MCF 10A (cell line): ENCODE measurements around the gene RPTOR. TPM values are rescaled to one million over a fixed set of nuclear protein-coding genes. Genes with fewer than 3 reads are reported as not detected.

Experiments used
- BruUV-seq: library from RNA; stranded (reverse); fragments of 400-500 nt; replicated peaks from 2 replicates; lab custom pipeline; 2021; lab: Mats Ljungman, UMichigan
- CTCF ChIA-PET: fragments of 300-600 bp; sonication (Branson Sonifier 250); formaldehyde crosslinking; extraction: SDS; loops from one replicate; lab custom pipeline; 2021; ENCODE audit warnings: antibody characterized with exemption, inconsistent platforms; lab: Yijun Ruan, JAX
- POLR2A ChIA-PET: fragments of 300-600, 350-650 bp; sonication (Branson Sonifier 250); formaldehyde crosslinking; extraction: SDS; loops from one replicate; lab custom pipeline; 2020; ENCODE audit warnings: antibody characterized with exemption, inconsistent platforms; lab: Yijun Ruan, JAX
- DNase-seq: peaks from one replicate; pipeline ENCODE4 v3.0.0-alpha.2; 2018; ENCODE audit not compliant: unreplicated experiment
- H3K27ac Mint-ChIP-seq: one replicate; pipeline ENCODE4 v1.8.0; 2022; ENCODE audit warnings: mild to moderate bottlenecking, low read depth, mixed read lengths; ENCODE audit not compliant: unreplicated experiment
- H3K27me3 Mint-ChIP-seq: one replicate; pipeline ENCODE4 v1.8.0; 2022; ENCODE audit warnings: mixed read lengths; ENCODE audit not compliant: insufficient read depth, unreplicated experiment
- H3K36me3 Mint-ChIP-seq: one replicate; pipeline ENCODE4 v1.8.0; 2022; ENCODE audit warnings: mild to moderate bottlenecking, moderate library complexity, mixed read lengths; ENCODE audit not compliant: insufficient read depth, unreplicated experiment
- H3K4me1 Mint-ChIP-seq: one replicate; pipeline ENCODE4 v1.8.0; 2022; ENCODE audit warnings: mixed read lengths; ENCODE audit not compliant: insufficient read depth, unreplicated experiment
- H3K4me3 Mint-ChIP-seq: one replicate; pipeline ENCODE4 v1.8.0; 2022; ENCODE audit warnings: mild to moderate bottlenecking, moderate library complexity, mixed read lengths; ENCODE audit not compliant: unreplicated experiment
- H3K9me3 Mint-ChIP-seq: one replicate; pipeline ENCODE4 v1.8.0; 2022; ENCODE audit warnings: mixed read lengths; ENCODE audit not compliant: unreplicated experiment
- intact Hi-C: fragments of 100-400 bp; cut with micrococcal nuclease; formaldehyde crosslinking; loops from 2 replicates; pipeline ENCODE4 v1.14.1; 2022
- total RNA-seq: library from RNA; stranded (reverse); gene quantifications from 2 replicates; pipeline ENCODE4 v1.2.3, GENCODE V29; 2022
- TF ChIP-seq, protein P1 (sequence below): fragments of 200-600 bp; IDR thresholded peaks from one replicate; pipeline ENCODE4 v1.8.0; 2022; ENCODE audit warnings: antibody characterized with exemption, mild to moderate bottlenecking; ENCODE audit not compliant: unreplicated experiment

RPTOR gene
- total RNA-seq, 1 experiment from 2014 or later, result 41.3 TPM

- DNase-seq, result no peak
- TF ChIP-seq, protein P1, sequence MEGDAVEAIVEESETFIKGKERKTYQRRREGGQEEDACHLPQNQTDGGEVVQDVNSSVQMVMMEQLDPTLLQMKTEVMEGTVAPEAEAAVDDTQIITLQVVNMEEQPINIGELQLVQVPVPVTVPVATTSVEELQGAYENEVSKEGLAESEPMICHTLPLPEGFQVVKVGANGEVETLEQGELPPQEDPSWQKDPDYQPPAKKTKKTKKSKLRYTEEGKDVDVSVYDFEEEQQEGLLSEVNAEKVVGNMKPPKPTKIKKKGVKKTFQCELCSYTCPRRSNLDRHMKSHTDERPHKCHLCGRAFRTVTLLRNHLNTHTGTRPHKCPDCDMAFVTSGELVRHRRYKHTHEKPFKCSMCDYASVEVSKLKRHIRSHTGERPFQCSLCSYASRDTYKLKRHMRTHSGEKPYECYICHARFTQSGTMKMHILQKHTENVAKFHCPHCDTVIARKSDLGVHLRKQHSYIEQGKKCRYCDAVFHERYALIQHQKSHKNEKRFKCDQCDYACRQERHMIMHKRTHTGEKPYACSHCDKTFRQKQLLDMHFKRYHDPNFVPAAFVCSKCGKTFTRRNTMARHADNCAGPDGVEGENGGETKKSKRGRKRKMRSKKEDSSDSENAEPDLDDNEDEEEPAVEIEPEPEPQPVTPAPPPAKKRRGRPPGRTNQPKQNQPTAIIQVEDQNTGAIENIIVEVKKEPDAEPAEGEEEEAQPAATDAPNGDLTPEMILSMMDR, result no peak
- no peaks in the 10 kb centered on the region for H3K9me3 Mint-ChIP-seq
- H3K36me3 Mint-ChIP-seq, result peaks cover 8% of the 10 kb centered on the region
- ChIA-PET POLR2A (no interaction called here), CTCF (interaction anchor here (1.3 kb wide), 1 partner anchor 11 kb away, joined by 4 read pairs; no protein-coding TSS in a partner anchor)
- H3K27me3 Mint-ChIP-seq, result no peaks in the 10 kb centered on the region
- BruUV-seq, result no TSS peak
- intact Hi-C loops, result no loop called here
- H3K4me1 Mint-ChIP-seq, result peaks cover 10% of the 10 kb centered on the region
- H3K27ac Mint-ChIP-seq, result no peak overlapping the region
- H3K4me3 Mint-ChIP-seq, result no peak overlapping the region
Observed at GRCh38 chr17:80564545-80564944, 19.9 kb downstream of the RPTOR start.

- H3K27me3 Mint-ChIP-seq, result no peaks in the 10 kb centered on the region
Observed at GRCh38 chr17:80565343-80566053, 20.9 kb downstream of the RPTOR start.

GRCh38 chr17:80566054-80566400 lies 21.4 kb downstream of the RPTOR start:
- H3K4me3 Mint-ChIP-seq, result no peak overlapping the region
- intact Hi-C loops, result no loop called here
- H3K27ac Mint-ChIP-seq, result no peak overlapping the region
- DNase-seq, result no peak
- TF ChIP-seq, protein P1, result no peak
- H3K27me3 Mint-ChIP-seq, result no peaks in the 10 kb centered on the region
- H3K4me1 Mint-ChIP-seq, result peaks cover 16% of the 10 kb centered on the region
- peaks cover 8% of the 10 kb centered on the region for H3K36me3 Mint-ChIP-seq
- H3K9me3 Mint-ChIP-seq, result no peaks in the 10 kb centered on the region
- ChIA-PET CTCF (interaction anchor here (0.6 to 0.7 kb wide), 3 partner anchors 11 to 541 kb away, joined by 3 read pairs; no protein-coding TSS in a partner anchor), POLR2A (no interaction called here)
- BruUV-seq, result no TSS peak

More at GRCh38 chr17:80565343-80566053, 20.9 kb downstream of the RPTOR start:
- POLR2A ChIA-PET, result no interaction called here
- Mint-ChIP-seq H3K27ac (no peak overlapping the region), H3K36me3 (peaks cover 8% of the 10 kb centered on the region), H3K9me3 (no peaks in the 10 kb centered on the region), H3K4me3 (no peak overlapping the region), H3K4me1 (peaks cover 16% of the 10 kb centered on the region)
- no peak for DNase-seq
- intact Hi-C loops, result no loop called here
- CTCF ChIA-PET, result interaction anchor here (0.6 kb wide), 2 partner anchors 40 to 738 kb away, joined by 3 read pairs; no protein-coding TSS in a partner anchor
- no TSS peak for BruUV-seq
- TF ChIP-seq, protein P1, result no peak

DNA sequence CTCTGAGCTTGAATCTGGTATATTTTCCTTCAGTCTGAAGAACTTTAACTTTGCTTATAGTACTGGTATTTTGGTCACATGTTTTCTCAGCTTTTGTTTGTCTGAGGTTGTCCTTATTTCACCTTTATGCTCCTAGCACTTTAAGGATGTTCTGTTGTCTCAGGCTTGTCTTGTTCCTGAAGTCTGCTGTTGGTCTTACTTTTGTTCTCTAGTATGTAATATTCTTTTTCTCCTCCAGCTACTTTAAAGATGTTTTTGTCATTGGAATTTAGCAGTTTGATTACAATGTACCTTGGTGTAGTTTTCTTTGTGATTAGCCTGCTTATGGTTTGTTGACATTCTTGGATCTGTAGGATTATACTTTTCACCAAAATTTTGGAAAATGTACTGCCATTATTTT lies 23.6 kb downstream of the RPTOR start:
- intact Hi-C loops, result no loop called here
- TF ChIP-seq, protein P1, result no peak
- no TSS peak for BruUV-seq
- no peaks in the 10 kb centered on the region for H3K9me3 Mint-ChIP-seq
- ChIA-PET POLR2A (no interaction called here), CTCF (no interaction called here)
- DNase-seq, result no peak
- H3K27me3 Mint-ChIP-seq, result no peaks in the 10 kb centered on the region
- no peak overlapping the region for H3K4me3 Mint-ChIP-seq
- H3K27ac Mint-ChIP-seq, result no peak overlapping the region
- H3K36me3 Mint-ChIP-seq, result no peaks in the 10 kb centered on the region
- peaks cover 16% of the 10 kb centered on the region for H3K4me1 Mint-ChIP-seq
